Suprapubic skin (tissue), 3 donors: ENCODE results near the gene FNDC5.

Experiments used
- POLR2A ChIP-seq, 2 donors: fragments of 450-650 bp; IDR thresholded peaks; one replicate each; pipeline ENCODE4 v1.6.1; 2017; ENCODE audit warnings: antibody characterized with exemption in 2 of 2, mild to moderate bottlenecking in 2 of 2, moderate library complexity in 2 of 2
- TF ChIP-seq, protein P1 (sequence below), 2 donors: fragments of 200-600 bp in 1 of 2; fragments of 450-650 bp in 1 of 2; sonication (generic) in 1 of 2; IDR thresholded peaks; one replicate each; pipeline ENCODE4 v1.5.1; 2016 to 2019; ENCODE audit warnings: antibody characterized with exemption in 2 of 2, mild to moderate bottlenecking in 1 of 2, moderate library complexity in 1 of 2

GRCh38 chr1:32816676-32817158 lies 54.0 kb downstream of the FNDC5 start:
- TF ChIP-seq POLR2A (IDR thresholded peaks at IDR 0.05), result no peak
- TF ChIP-seq, protein P1, sequence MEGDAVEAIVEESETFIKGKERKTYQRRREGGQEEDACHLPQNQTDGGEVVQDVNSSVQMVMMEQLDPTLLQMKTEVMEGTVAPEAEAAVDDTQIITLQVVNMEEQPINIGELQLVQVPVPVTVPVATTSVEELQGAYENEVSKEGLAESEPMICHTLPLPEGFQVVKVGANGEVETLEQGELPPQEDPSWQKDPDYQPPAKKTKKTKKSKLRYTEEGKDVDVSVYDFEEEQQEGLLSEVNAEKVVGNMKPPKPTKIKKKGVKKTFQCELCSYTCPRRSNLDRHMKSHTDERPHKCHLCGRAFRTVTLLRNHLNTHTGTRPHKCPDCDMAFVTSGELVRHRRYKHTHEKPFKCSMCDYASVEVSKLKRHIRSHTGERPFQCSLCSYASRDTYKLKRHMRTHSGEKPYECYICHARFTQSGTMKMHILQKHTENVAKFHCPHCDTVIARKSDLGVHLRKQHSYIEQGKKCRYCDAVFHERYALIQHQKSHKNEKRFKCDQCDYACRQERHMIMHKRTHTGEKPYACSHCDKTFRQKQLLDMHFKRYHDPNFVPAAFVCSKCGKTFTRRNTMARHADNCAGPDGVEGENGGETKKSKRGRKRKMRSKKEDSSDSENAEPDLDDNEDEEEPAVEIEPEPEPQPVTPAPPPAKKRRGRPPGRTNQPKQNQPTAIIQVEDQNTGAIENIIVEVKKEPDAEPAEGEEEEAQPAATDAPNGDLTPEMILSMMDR (IDR thresholded peaks at IDR 0.05), result no peak
